ENCODE results near the gene MAN1C1.

The MAN1C1 gene

DNA sequence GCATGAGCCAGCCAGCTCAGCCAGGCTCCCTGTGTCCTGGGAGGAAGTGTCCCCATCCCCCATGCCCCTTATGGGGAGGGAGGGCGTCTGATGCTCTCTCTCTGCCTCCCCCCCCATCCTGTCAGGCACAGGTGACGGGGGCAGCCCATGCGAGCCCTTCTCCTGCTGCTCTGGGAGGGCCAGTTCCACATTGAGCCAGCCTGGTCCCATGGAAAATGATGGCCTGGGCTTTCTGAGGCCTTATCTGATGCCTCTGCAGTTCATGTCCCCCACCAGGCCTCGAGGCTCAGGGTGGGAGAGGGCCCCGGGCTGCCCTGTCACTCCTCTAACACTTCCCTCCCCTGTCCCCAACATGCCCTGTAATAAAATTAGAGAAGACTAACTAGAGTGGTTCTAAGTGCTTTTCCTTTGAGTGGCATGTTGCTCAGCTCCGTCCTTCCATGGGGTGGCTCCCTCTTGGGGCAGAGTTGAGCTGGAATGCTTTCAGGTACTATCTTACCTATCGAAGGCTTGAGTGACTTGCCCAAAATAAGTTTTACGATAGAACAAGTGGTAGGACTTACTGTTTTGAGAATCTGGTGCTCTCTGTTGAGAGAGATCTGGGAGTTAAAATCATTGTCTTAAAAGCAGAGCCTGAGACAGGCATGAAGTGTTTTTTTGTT lies 201.4 kb downstream of the MAN1C1 start:
- no peak for DNase-seq (ENCODE audit: low read depth)

DNA sequence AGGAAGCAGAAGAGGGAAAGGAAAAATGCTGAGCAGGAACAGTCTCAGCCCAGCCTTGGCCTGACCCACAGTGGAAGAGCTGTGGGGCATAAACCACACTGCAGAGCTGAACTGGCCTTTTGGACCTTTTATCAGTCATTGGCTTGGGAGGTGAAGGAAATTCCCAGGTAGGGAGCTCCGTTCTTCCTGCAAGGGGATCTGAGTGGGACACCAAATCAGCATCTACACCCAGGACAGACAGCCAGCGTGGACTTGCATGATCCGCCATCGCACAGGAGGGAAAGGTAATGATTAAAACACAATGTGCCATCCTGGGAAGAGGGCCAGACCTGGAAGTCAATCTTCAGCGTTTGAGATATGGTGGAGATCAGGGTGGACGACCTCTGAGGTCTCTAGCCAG lies 202.0 kb downstream of the MAN1C1 start:
- DNase-seq (ENCODE audit: low read depth), result no peak

GRCh38 chr1:25819491-25820246 lies 203.1 kb downstream of the MAN1C1 start, which contains the start of gene MTFR1L:
MTFR1L (plus strand) TSS chr1:25819954; CDS start chr1:25823105, 3,151 bp downstream.
- peak; percentile 90 for DNase-seq (ENCODE audit: low read depth)

- peak; percentile 50 for DNase-seq (ENCODE audit: low read depth)
These were observed 203.9 kb downstream of the MAN1C1 start for GRCh38 chr1:25820247-25821111.

DNA sequence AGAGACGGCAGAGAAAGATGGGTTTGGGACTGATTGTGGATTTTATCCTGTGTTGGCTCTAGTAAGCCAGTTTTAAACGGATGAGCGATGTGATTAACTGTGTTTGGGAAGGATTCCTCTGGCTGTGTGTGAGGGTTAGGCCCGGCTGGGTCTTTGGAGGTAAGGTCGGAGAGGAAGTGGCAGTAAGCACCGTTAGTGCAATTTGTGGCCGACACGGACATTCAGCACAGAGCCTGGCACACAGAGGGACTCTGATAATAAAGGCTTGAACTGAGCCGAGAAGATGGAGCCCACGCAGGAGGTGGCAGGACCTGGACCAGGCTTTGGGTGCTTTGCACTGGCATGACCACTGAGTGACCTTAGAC lies 204.5 kb downstream of the MAN1C1 start:
- DNase-seq (ENCODE audit: low read depth), result no peak

DNA sequence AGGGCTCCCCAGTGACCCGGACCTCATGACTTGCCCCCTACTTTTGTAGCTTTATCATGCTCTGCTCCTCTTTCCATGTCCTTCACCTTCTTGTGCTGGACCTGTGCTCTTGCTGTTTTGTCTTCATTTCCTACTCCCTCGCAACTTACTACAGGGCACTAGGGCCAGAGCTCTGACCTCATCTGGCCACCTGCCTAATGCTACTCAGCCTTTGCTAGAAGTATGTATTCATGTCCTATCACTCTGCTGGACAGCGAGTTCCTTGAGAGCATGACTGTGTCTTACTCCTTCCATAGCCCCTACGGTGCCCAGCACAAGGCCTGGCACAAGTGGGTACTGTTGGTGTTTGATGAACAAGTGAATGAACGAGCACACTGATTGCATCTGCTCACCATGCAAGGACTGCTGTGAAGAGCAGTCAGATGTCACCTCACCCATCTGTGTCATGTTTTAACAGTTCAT lies 205.1 kb downstream of the MAN1C1 start:
- DNase-seq (ENCODE audit: low read depth), result no peak

DNA sequence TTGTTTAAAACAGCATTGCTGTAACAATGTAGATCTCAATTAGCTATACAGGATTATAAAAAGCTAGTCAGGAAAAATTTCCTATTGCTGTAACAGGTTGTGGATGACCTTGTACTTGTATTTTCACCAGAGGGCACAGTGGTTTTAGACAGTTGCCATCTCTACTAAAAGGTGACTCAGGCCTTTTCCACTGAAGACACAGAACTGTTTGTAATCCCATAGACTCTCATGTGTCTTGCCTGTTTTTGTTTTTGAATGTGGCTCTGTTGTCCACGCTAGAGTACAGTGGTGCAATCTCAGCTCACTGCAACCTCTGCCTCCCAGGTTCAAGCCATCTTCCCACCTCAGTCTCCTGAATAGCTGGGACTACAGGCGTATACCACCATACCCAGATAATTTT lies 209.0 kb downstream of the MAN1C1 start:
- no peak for DNase-seq (ENCODE audit: low read depth)

- no peak for DNase-seq (ENCODE audit: low read depth)
These were observed 210.0 kb downstream of the MAN1C1 start for GRCh38 chr1:25826571-25826970.

DNA sequence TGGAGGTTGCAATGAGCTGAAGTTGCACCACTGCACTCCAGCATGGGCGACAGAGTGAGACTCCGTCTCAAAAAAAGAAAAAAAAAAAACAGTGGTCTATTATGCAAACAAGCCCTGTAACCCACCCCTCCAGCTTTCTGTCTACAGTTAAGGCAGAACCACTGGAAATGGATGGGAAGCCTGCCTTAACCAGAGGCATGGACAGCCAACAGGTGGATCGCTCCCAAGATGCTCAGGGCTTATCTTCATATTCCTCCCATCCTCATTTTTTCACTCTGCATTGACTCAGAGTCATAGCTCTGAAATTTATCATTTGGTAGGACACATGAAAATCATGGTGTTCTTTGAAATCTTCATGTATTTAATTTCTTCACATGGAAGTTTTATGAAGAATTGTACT lies 211.9 kb downstream of the MAN1C1 start:
- DNase-seq (ENCODE audit: low read depth), result no peak

DNA sequence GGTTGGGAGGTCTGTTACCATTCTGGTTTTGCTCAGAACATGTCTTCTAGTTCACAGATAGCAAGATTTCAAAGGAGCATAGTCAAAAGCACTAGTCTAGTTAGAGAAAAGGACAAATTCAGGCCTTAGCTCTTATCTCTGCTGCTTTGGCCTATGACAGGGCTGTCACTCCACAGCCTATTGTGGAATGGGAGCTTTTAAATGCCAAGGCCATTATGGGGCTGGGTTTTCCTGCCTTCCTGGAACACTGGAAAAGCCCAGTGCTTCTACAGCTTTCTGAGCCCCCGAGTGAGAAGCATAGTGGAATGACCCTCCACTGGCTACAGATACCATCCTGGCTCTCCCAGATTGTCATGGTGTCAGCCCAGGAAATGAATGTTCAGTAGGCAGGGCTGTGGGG lies 212.5 kb downstream of the MAN1C1 start:
- DNase-seq (ENCODE audit: low read depth), result no peak

DNA sequence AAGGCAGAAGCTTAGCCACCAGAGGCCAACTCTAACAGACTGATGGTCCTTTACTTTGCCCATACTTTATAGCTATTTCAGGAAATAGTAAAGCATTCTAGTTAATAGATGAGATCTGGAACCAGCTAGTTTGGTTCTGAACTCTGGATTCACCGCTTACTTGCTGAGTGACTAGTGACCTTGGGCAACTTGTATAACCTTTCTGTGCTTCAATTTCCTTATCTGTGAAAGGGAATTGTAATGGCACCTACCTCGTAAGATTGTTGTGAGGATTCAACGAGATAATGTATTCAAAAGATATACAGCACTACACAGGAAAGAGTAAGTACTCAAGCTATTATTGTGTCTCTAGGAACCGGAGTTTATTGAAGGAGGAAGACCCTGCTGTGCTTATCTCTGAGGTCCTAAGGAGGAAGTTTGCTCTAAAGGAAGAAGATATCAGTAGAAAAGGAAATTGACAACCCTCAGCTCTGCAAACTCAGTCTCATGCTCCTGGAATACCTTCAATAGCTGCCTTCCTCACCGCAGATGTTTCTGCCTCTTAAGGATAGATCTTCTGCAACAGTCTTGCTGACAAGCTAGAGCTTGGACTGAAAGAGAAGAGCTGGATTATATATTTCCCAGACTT lies 215.1 kb downstream of the MAN1C1 start:
- DNase-seq (ENCODE audit: low read depth), result no peak

DNA sequence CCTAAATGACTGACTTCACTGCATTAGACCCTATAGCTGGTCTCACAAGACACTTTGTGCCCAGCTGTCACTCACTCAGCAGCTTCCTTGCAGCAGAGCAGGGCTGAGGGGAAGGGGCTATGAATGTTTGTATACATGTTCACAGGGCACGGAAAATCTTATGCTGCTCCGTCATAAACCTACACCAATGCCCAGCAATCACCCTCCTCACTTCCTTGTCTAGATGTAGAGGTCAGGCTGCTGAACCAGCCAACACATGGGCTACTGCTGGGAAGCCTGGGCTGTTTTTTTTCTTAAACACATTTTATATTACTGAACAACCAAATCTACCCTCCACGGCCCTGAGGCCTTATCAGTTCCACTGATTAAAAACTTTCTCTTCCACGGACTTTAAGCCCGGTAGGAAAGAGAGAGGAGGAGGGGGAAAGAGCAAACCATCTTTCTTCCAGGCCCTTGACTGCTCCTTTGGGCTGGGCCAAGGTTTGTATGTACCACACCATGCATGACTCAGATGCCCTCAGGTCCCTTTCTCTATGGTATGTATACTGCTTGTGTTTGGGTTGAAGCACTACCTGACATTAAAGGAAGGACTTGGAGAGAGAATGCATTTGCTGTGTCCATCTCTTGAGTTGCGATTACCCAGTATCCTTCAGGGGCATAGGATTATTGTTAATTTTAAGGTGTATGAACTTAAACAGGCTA lies 215.9 kb downstream of the MAN1C1 start:
- DNase-seq (ENCODE audit: low read depth), result no peak

DNA sequence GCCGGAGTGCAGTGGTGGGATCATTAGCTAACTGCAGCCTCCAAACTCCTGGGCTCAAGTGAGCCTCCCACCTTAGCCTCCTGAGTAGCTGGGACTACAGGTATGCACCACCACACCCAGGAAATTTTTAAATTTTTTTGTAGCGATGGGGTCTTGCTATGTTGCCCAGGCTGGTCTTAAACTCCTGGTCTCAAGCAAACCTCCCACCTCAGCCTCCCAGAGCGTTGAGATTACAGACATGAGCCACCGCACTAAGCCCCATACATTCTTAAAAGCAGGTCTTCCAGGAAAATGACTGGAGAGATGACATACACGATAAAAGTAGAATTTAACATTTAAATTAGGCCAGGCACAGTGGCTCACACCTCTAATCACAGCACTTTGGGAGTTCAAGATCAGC lies 216.6 kb downstream of the MAN1C1 start:
- DNase-seq (ENCODE audit: low read depth), result no peak
